Smooth muscle cell (in vitro differentiated cells): ENCODE data around the gene ISG15. TPM values are rescaled to one million over a fixed set of nuclear protein-coding genes. Genes with fewer than 3 reads are reported as not detected.

ENCODE experiments used
- DNase-seq: peaks from one replicate; lab custom pipeline; 2025; ENCODE audit not compliant: unreplicated experiment; lab: John Stamatoyannopoulos, UW
- H2AFZ ChIP-seq: fragments of 200-600 bp; sonication (generic); 2 replicates; pipeline ENCODE4 v1.6.0; 2016; ENCODE audit warnings: antibody characterized with exemption, low read depth, mild to moderate bottlenecking
- H3F3A ChIP-seq: fragments of 200-600 bp; sonication (generic); 2 replicates; pipeline ENCODE4 v1.6.0; 2017; ENCODE audit warnings: antibody characterized with exemption, low read depth
- H3K27ac ChIP-seq: fragments of 200-600 bp; sonication (generic); 2 replicates; pipeline ENCODE4 v1.5.1; 2016; ENCODE audit warnings: low read depth, mild to moderate bottlenecking
- H3K27me3 ChIP-seq: fragments of 200-600 bp; sonication (generic); 2 replicates; pipeline ENCODE4 v1.6.1; 2016; ENCODE audit warnings: low read depth, mild to moderate bottlenecking
- H3K36me3 ChIP-seq: fragments of 200-600 bp; sonication (generic); 2 replicates; pipeline ENCODE4 v1.5.1; 2016; ENCODE audit warnings: low read depth
- H3K4me1 ChIP-seq: fragments of 200-600 bp; sonication (generic); 2 replicates; pipeline ENCODE4 v1.5.1; 2016; ENCODE audit warnings: low read depth
- H3K4me2 ChIP-seq: fragments of 200-600 bp; sonication (generic); 2 replicates; pipeline ENCODE4 v1.6.0; 2016; ENCODE audit warnings: mild to moderate bottlenecking
- H3K4me3 ChIP-seq: fragments of 200-600 bp; sonication (generic); 2 replicates; pipeline ENCODE4 v1.5.1; 2016; ENCODE audit warnings: mild to moderate bottlenecking
- H3K79me2 ChIP-seq: fragments of 200-600 bp; sonication (generic); 2 replicates; pipeline ENCODE4 v1.6.0; 2016; ENCODE audit warnings: low read depth, mild to moderate bottlenecking
- H3K9ac ChIP-seq: fragments of 200-600 bp; sonication (generic); 2 replicates; pipeline ENCODE4 v1.6.0; 2016; ENCODE audit warnings: low read depth
- H3K9me3 ChIP-seq: fragments of 200-600 bp; sonication (generic); replicated peaks from 2 replicates; pipeline ENCODE4 v1.5.1; 2016; ENCODE audit warnings: low read depth
- H4K20me1 ChIP-seq: fragments of 200-600 bp; sonication (generic); 2 replicates; pipeline ENCODE4 v1.6.0; 2016; ENCODE audit warnings: low read depth
- CTCF ChIP-seq: fragments of 200-600 bp; sonication (generic); IDR thresholded peaks from 2 replicates; pipeline ENCODE4 v1.5.1; 2017; ENCODE audit warnings: borderline replicate concordance, mild to moderate bottlenecking, antibody characterized with exemption; ENCODE audit not compliant: insufficient read depth, poor library complexity, severe bottlenecking
- WGBS: methylation state at CpG from one replicate; pipeline ENCODE4 v1.1.7; 2016; ENCODE audit warnings: low lambda C conversion rate; 5-methylcytosine and 5-hydroxymethylcytosine counted together
- polyA plus RNA-seq: library from polyadenylated mRNA; unstranded; fragments of >200 nt; fragmentation: Nextera tagmentation; extraction: Ambion mirVana; gene quantifications from 2 replicates; pipeline ENCODE4 v1.2.1, GENCODE V29; 2016
- total RNA-seq: library from RNA; depleted of rRNA; stranded (reverse); fragments of >200 nt; gene quantifications from 2 replicates; pipeline ENCODE4 v1.2.3, GENCODE V29; 2014

ISG15 gene
- total and polyA plus RNA-seq, 2 experiments from 2014 or later, result 109 to 147 TPM

DNA sequence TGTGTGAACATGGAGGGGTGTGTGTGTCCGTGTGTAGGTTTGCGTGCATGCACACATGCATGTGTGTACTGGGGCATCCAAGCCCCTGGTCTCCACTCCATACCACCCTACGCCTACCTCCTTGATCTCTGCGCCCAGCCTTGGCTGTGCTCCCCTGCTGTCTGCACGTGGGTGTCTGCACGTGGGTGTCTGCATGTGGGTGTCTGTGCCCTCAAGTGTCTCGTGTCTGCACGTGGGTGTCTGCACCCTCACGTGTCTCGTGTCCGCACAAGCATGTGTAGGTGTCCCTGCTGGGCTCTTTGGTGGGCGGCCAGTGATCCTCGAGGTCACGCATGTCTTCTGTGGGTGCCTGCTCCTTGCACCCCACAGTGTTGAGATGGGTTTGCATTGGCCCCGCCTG is 39.7 kb downstream of the ISG15 start:
- no peak for TF ChIP-seq CTCF
- Histone ChIP-seq H3K4me2 (no peak overlapping the region), H3K79me2 (no peaks in the 10 kb centered on the region), H3F3A (no peaks in the 10 kb centered on the region), H3K36me3 (no peaks in the 10 kb centered on the region), H3K4me1 (no peaks in the 10 kb centered on the region), H4K20me1 (no peaks in the 10 kb centered on the region), H3K9me3 (no peaks in the 10 kb centered on the region), H3K4me3 (no peak overlapping the region), H3K27ac (no peak overlapping the region), H3K9ac (no peak overlapping the region), H3K27me3 (peaks cover 1% of the 10 kb centered on the region), H2AFZ (no peak overlapping the region)
- 100% methylated on average over 12 of the region's 15 CpGs for WGBS
- no peak for DNase-seq

GRCh38 chr1:1053682-1054081 is 40.4 kb downstream of the ISG15 start:
- H3K4me1 ChIP-seq, result peaks cover 4% of the 10 kb centered on the region
- no peaks in the 10 kb centered on the region for H4K20me1 ChIP-seq
- H3K27me3 ChIP-seq, result peaks cover 8% of the 10 kb centered on the region
- H3K27ac ChIP-seq, result no peak overlapping the region
- no peaks in the 10 kb centered on the region for H3F3A ChIP-seq
- H2AFZ ChIP-seq, result no peak overlapping the region
- H3K79me2 ChIP-seq, result no peaks in the 10 kb centered on the region
- H3K9me3 ChIP-seq, result no peaks in the 10 kb centered on the region
- 98% methylated on average over 16 of the region's 18 CpGs for WGBS
- no peak overlapping the region for H3K4me3 ChIP-seq
- TF ChIP-seq CTCF, result no peak
- no peaks in the 10 kb centered on the region for H3K36me3 ChIP-seq
- H3K9ac ChIP-seq, result no peak overlapping the region
- no peak for DNase-seq
- no peak overlapping the region for H3K4me2 ChIP-seq

GRCh38 chr1:1054099-1054700 is 40.9 kb downstream of the ISG15 start:
- H3K9ac ChIP-seq, result no peak overlapping the region
- no peaks in the 10 kb centered on the region for H4K20me1 ChIP-seq
- no peak overlapping the region for H2AFZ ChIP-seq
- peaks cover 8% of the 10 kb centered on the region for H3K4me1 ChIP-seq
- H3K9me3 ChIP-seq, result no peaks in the 10 kb centered on the region
- no peak for TF ChIP-seq CTCF
- no peak overlapping the region for H3K4me2 ChIP-seq
- 96% methylated on average over 13 of the region's 18 CpGs for WGBS
- no peak overlapping the region for H3K27ac ChIP-seq
- H3K4me3 ChIP-seq, result no peak overlapping the region
- H3F3A ChIP-seq, result no peaks in the 10 kb centered on the region
- H3K79me2 ChIP-seq, result no peaks in the 10 kb centered on the region
- peaks cover 9% of the 10 kb centered on the region for H3K27me3 ChIP-seq
- no peak for DNase-seq
- H3K36me3 ChIP-seq, result no peaks in the 10 kb centered on the region

GRCh38 chr1:1054971-1055370 is 41.7 kb downstream of the ISG15 start:
- Histone ChIP-seq H3K4me3 (no peak overlapping the region), H3K4me1 (peaks cover 11% of the 10 kb centered on the region), H3K36me3 (no peaks in the 10 kb centered on the region), H3K4me2 (no peak overlapping the region), H3K9ac (no peak overlapping the region), H3K79me2 (no peaks in the 10 kb centered on the region), H3K9me3 (no peaks in the 10 kb centered on the region), H2AFZ (no peak overlapping the region), H3K27me3 (peaks cover 12% of the 10 kb centered on the region), H3K27ac (no peak overlapping the region), H3F3A (no peaks in the 10 kb centered on the region), H4K20me1 (no peaks in the 10 kb centered on the region)
- DNase-seq, result no peak
- no peak for TF ChIP-seq CTCF
- 87% methylated on average over 22 of the region's 23 CpGs for WGBS
